SH-SY5Y (cell line): ENCODE results near the gene SIGLEC9.

Experiments
- GATA2 ChIP-seq: IDR thresholded peaks from 2 replicates; pipeline ENCODE4 v1.6.1; 2011; ENCODE audit warnings: mild to moderate bottlenecking, low read depth, low read length
- GATA3 ChIP-seq: IDR thresholded peaks from 2 replicates; pipeline ENCODE4 v1.6.1; 2011; ENCODE audit warnings: low read depth, mild to moderate bottlenecking, low read length, moderate library complexity

The SIGLEC9 gene

GRCh38 chr19:51124216-51124615 lies 490 bp upstream of the SIGLEC9 start:
- TF ChIP-seq GATA3 (no peak), GATA2 (no peak)

- no peak for TF ChIP-seq GATA3
- TF ChIP-seq GATA2, result no peak
Observed at GRCh38 chr19:51125421-51126075, 842 bp downstream of the SIGLEC9 start.

GRCh38 chr19:51127032-51127431 lies 2.3 kb downstream of the SIGLEC9 start:
- no peak for TF ChIP-seq GATA3
- no peak for TF ChIP-seq GATA2

DNA sequence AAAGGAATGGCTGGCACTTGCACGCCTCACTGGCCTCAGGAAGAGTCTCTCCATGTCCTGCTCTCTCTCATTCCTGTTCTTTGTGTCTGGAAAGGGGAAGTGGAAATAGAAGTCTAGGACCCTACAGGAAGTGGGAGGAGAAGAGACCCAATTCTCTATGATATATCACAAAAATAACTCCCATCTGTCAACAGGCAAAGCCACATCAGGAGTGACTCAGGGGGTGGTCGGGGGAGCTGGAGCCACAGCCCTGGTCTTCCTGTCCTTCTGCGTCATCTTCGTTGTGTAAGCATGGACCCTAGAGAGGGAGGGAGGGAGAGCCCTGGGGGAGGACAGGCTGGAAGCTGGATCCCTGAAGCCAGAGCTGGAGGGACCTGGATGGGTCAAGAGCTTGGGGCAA lies 3.0 kb downstream of the SIGLEC9 start:
- no peak for TF ChIP-seq GATA3
- no peak for TF ChIP-seq GATA2

DNA sequence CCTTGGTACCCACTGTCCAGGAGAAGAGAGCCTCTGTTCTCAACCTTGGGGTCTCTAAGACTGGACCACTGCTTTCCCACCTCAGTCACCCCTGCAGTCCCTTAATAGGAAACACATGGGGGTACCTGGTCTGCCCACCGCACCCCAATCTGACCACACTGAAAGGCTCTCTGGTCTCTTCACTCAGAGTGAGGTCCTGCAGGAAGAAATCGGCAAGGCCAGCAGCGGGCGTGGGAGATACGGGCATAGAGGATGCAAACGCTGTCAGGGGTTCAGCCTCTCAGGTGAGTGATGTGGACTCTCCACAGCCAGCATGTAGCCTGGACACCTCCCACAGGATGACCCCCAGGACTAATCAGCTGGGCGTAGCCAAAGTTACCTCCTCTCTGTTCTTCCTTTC lies 3.5 kb downstream of the SIGLEC9 start:
- TF ChIP-seq GATA3 (no peak), GATA2 (no peak)

DNA sequence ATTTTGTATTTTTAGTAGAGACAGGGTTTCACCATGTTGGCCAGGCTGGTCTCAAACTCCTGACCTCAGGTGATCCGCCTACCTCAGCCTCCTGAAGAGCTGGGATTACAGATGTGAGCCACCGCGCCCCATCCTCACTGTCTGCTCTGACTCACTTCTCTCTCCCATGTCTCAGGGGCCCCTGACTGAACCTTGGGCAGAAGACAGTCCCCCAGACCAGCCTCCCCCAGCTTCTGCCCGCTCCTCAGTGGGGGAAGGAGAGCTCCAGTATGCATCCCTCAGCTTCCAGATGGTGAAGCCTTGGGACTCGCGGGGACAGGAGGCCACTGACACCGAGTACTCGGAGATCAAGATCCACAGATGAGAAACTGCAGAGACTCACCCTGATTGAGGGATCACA lies 5.0 kb downstream of the SIGLEC9 start:
- TF ChIP-seq GATA3 (no peak), GATA2 (no peak)

- TF ChIP-seq GATA2 (no peak), GATA3 (no peak)
Observed at GRCh38 chr19:51131780-51132680, 7.3 kb downstream of the SIGLEC9 start.

DNA sequence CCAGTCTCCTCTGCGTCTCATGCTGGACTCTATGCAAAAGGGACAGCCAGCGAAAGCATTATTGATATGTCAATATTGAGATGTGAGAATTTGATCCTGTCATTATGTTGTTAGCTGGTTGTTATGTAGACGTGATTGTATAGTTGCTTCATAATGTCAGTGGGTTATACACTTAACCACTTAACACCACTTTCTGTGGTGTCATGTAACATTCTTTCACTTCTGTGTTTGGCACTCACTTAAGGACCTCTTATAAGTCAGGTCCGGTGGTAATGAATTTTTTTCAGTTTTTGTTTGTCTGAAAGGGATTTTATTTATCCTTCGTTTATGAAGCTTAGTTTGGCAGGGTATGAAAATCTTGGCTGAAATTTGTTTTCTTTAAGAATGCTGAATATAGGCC lies 10.3 kb downstream of the SIGLEC9 start:
- TF ChIP-seq GATA3, result no peak
- no peak for TF ChIP-seq GATA2

GRCh38 chr19:51135986-51136762 lies 11.5 kb downstream of the SIGLEC9 start:
- TF ChIP-seq GATA3 (no peak), GATA2 (no peak)

GRCh38 chr19:51136851-51137551 lies 12.3 kb downstream of the SIGLEC9 start:
- TF ChIP-seq GATA3 (no peak), GATA2 (no peak)

DNA sequence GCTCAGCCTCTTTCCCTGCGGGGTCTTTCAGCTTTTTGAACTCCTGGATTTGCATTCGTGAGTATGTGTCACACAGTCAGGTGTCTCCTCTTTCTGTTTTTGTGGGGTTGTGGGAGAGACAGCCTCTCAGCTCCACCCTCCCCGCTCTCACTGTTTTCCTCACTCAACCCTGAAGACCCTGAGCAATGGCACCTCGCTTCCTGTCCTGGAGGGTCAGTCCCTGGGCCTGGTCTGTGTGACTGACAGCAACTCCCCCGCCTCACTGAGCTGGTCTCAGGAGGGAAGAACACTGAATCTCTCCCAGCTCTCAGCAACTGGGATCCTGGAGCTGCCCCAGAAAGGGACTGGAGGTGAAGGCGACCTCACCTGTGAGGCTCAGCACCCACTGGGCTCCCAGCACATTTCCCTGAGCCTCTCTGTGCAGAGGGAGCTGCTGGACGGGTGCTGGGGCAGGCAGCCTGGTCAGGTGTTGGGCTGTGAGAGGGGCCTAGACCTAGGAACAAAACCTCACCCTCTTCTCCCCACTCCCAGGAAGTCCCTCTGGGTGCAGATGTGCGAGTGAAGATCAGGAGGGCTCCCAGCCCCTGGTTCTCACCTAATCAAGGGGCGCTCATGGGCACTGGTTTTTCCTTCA lies 13.2 kb downstream of the SIGLEC9 start:
- TF ChIP-seq GATA3, result no peak
- no peak for TF ChIP-seq GATA2

- TF ChIP-seq GATA2 (no peak), GATA3 (no peak)
Observed at GRCh38 chr19:51138549-51138979, 13.9 kb downstream of the SIGLEC9 start.

- no peak for TF ChIP-seq GATA3
- no peak for TF ChIP-seq GATA2
Observed at GRCh38 chr19:51139299-51140014, 14.8 kb downstream of the SIGLEC9 start.

- TF ChIP-seq GATA3, result no peak
- TF ChIP-seq GATA2, result no peak
Observed at GRCh38 chr19:51140441-51140840, 15.7 kb downstream of the SIGLEC9 start.

GRCh38 chr19:51141181-51141580 lies 16.5 kb downstream of the SIGLEC9 start:
- no peak for TF ChIP-seq GATA3
- no peak for TF ChIP-seq GATA2
